GM18517 (cell line): ENCODE data around the gene URI1.

Source experiments
- ATAC-seq: cut with Tn5 transposase; IDR thresholded peaks from one replicate; pipeline ENCODE4 v1.9.1; 2021; ENCODE audit warnings: mild to moderate bottlenecking, moderate library complexity; ENCODE audit not compliant: unreplicated experiment

URI1 gene

GRCh38 chr19:30052122-30053075 lies 110.4 kb downstream of the URI1 start:
- ATAC-seq, result no peak

GRCh38 chr19:30053558-30053957 lies 111.5 kb downstream of the URI1 start:
- ATAC-seq, result no peak

GRCh38 chr19:30054210-30054609 lies 112.2 kb downstream of the URI1 start:
- no peak for ATAC-seq

GRCh38 chr19:30056580-30056979 lies 114.5 kb downstream of the URI1 start:
- ATAC-seq, result no peak

GRCh38 chr19:30059741-30060457 lies 117.9 kb downstream of the URI1 start:
- ATAC-seq, result no peak

- ATAC-seq, result no peak
Observed at GRCh38 chr19:30060531-30061222, 118.6 kb downstream of the URI1 start.

- no peak for ATAC-seq
Observed at GRCh38 chr19:30061223-30062064, 119.4 kb downstream of the URI1 start.

GRCh38 chr19:30062065-30062906 lies 120.2 kb downstream of the URI1 start:
- no peak for ATAC-seq

- no peak for ATAC-seq
Observed at GRCh38 chr19:30062907-30063649, 121.0 kb downstream of the URI1 start.

GRCh38 chr19:30063650-30064347 lies 121.8 kb downstream of the URI1 start:
- no peak for ATAC-seq

- ATAC-seq, result no peak
Observed at GRCh38 chr19:30064348-30064699, 122.3 kb downstream of the URI1 start.

GRCh38 chr19:30064771-30065494 lies 122.9 kb downstream of the URI1 start:
- no peak for ATAC-seq

- no peak for ATAC-seq
Observed at GRCh38 chr19:30065680-30066606, 123.9 kb downstream of the URI1 start.
